ENCODE results near the gene CNTN4.

CNTN4 gene

DNA sequence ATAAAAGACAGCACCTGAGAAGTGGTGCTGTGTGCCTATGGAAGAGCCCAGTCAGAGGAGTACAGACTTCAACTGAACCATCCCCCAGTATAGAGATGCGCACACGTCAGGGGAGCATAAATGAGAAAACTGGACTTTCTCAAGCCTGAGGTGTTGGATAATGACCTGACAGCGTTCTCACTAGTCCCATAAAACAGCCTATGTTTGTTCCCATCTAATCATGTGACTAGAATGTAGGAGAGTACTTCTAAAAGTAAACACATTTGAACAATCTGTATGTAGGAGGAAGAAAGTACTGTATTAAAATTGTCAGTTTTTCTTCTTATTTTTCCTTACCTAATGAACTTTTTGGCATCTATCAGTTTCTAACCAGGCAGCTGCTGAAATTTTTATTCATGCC is 498.9 kb downstream of the CNTN4 start:
- DNase-seq (ENCODE audit: low read depth): no peak

DNA sequence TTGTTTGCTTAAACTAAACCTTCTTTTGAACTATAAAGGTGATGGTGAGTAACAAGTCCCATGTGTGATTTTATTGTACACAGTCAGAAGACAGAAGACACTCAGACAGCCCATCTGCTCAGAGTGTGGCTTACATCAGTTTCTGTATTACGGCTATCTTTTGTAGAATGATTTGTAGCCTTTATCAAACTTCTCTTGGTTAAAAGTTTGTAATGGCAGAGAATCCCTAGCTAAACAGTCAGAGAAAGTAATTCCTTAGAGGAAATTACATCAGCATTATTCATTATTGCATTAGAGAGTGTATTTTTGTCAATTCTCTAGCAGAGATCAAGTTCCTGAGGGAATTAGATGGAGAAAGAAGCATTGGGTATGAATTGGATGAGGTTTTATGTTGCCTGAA is 500.8 kb downstream of the CNTN4 start:
- DNase-seq (ENCODE audit: low read depth): no peak

DNA sequence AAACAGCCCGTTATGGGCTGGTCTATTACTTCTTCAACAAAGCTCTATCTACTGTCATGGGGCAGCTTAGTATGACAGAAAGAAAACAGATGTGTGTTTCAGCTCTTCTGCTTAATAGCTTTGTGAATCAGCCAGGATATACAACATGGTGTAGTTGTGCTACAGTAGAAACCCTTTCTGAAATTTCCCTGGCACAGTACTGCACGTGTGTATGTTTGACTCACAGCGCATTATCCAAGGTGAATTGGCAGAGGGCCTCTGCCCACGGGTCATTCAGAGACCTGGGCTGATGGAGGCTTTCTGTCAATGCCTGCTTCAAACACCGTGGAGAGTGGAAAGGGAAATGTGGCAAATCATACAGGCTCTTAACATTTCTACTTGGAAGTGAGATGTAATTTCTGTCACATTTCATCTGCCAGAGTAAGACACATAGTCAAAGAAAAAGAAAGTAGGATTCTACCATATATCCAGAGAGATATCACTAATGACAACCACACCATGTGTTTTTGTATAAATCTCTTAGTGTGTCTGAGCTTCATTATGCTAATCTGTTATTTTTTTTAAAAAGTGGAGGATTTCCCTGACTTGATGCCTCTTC is 505.1 kb downstream of the CNTN4 start:
- DNase-seq (ENCODE audit: low read depth): no peak

DNA sequence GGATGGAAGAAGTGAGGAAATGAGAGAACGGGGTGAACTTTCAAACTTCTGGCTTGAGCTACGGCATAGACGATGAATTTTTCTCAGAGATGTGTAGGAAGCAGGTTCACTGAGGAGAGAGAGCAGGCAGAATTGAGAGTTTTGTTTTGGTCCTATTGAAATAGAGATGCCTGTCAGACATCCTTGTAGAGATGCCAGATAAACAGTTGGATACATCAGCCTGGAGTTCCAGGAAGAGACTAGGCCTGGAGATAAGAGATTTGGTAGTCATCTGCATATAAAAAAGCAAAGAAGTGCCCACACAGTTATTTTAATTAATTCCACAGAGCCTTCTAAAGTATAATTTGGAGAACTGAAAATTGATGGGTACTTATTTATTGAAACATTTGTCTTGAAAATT is 515.9 kb downstream of the CNTN4 start:
- no peak for DNase-seq (ENCODE audit: low read depth)

DNA sequence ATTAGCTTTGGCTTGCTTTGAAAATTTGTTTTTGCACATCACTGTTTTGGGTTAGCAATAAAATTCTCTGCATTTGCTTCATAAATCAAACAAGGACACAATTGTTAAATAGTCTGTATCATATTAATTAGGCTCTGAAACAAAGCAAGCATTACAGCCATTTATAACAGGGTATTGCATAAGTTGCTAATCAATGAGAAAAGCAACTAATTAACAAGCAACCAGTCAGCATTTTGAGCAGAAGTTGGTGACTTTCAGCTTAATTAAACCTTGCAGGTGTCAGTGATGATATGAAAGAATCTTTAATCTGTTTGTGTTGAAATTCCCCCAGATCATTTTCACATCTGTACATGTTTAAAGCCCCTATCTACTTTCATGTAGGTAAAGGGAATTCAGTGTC is 516.4 kb downstream of the CNTN4 start:
- no peak for DNase-seq (ENCODE audit: low read depth)

DNA sequence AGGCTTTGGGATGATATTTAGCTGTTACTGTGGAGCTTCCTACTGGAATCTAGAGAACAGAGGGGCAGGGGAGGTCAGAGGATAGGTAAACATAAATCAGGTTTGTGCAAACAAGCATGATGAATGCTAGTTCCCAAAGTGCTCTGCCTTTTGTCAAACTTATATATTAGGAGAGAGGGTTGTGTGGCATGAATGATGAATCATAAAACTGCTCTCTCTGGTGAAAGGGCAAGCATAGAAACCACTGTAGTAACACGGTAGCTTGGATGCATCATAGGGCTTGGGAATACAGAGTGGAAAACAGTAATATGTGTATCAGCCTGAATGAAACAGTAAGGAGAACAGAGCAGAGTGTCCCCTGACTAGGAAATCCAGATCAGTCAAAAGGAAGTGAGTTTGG is 524.8 kb downstream of the CNTN4 start:
- DNase-seq (ENCODE audit: low read depth): no peak

DNA sequence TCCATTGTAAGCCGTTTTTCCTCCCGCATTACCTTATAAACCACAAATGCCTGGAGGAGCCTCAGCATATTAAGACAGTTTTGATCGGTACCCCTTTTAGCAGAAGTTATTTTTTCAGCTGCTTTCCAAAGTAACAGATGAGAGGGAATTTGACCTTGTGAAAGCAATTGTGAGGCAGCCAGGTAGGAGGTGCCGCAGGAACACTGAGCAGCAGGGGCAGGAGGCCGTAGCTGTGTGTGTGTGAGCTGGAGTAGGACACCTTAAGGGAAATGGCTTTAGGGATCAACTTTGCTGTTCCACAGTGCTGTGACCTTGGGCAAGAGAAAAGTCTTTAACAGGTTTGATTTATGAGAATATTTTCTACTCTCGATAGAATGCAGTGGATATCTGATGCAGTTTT is 529.5 kb downstream of the CNTN4 start:
- DNase-seq (ENCODE audit: low read depth): no peak

DNA sequence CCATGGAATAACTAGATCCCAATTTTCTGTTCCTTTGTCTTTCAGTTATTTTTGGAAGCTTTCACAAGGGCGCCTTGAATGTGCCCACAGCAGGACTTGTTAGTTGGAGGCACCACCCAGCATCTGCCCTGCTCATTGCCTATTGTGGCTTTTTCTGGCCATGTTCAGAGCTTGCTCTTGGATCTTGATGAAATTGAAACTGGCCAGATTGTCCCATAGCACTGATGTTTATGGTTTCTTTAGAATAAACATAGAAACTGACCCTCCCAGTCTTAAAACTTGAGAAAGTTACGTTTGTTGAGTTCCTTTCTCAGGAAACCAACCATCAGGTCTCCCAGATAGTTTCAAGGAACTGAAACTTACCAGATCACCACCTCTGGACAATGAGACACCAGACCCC is 536.8 kb downstream of the CNTN4 start:
- DNase-seq (ENCODE audit: low read depth): no peak

DNA sequence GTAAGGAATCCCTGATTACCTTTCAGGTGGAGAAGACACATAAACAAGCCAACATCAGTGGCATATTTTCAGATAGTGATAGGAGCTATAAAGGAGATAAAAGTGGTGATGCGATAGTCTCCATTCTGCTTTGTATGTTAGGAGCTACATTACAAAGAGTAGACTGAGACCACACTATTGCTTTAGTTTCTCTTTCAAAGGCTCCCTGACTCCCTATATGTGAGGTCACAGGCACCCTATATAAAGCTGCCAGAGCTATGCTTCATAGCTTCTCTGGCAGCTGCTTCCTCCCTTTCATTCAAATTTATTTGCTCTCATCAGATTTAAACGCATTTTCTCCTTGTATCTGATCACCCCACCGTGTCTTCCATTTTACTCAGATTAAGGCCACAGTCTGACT is 544.9 kb downstream of the CNTN4 start:
- no peak for DNase-seq (ENCODE audit: low read depth)

DNA sequence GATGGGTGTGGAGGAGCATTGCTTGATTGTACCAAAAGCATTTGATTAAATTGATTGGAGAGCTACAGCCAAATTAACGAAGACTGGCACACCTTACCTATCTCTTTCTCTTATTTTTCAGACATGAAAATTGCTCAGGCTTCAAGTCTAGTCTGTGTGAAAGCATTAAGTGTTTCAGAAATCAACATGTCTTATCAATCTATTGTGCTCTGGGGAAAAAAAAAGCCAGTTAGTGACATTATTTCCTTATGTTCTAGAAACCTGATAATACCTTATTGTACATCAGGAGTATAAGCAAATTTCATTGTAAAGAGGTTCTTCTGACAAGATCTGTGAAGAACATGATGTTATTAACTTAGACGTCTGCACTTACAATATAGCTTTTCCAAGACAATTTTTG is 546.3 kb downstream of the CNTN4 start:
- no peak for DNase-seq (ENCODE audit: low read depth)

DNA sequence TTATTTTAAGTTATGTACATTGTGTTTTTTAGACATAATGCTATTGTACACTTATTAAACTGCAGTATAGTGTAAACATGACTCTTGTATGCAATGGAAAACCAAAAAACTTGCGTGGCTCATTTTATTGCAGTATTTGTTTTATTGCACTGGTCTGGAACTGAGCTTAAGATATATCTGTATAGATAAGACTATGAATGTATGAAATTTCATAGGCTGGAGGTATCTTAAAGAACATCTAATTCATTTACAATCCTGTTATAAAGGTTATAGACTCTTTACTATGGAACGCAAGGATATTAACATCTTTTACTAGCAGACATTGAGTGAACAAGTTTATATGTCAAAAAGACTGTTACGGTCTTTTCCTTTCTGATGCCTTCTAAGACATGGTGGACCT is 552.1 kb downstream of the CNTN4 start:
- DNase-seq (ENCODE audit: low read depth): no peak

DNA sequence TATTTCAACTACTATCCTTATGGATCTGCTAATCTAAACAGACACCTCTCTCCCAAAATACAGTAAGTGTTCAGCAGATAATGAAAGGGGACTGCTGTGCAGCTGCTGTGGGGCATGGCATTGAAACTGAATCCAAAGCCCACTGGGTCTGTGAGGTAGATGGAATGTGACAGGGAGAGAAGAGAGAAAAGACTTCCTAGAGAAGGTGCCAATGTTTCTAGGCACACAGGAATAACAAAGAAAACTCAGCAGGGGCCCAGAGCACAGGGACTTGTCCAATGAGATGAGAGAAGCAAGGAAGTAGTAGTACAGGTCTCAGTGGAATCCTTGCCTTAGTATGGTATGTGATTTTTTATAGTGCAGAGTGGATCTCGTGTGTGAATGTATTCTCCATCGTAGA is 553.7 kb downstream of the CNTN4 start:
- no peak for DNase-seq (ENCODE audit: low read depth)

DNA sequence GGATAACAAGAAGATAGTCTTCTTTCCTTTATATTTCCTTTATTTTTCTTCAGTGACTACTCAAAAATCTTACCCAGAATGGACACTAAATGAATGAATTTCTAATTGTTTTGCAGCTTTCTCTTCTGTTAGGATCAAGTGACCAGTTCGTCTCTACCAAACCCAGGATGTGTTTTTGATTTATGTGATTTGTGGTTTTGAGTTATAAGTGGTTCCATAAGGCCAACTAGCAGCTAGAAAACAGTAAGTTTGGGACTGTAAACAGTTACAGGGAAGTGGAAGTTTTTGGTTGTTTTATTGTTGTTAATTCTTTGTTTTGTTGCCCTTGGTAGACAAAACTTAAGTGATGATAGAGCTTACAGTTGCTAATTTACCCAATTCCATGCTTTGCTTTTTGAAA is 555.0 kb downstream of the CNTN4 start:
- no peak for DNase-seq (ENCODE audit: low read depth)

DNA sequence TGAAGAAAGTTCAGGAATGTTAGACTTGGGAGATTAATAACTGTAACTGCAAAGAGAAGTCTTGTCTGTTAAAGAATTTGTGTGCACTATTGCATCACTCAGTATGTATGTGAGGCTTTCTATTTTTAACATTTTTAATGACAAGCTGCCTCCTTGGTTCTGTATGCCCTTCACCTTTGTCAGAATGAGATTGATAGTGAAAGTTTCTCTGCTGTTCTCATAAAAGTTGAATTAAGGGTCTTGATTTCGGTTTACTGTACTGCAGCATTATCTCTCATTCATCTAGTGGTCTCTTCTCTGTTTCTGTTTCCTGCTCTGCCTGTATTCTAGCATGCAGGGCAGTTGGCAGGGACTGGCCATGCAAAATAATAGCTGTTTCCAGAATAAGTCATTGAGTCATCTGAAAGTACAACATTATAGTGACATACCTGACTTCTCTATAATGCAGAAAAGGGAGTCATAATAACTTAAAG is 556.6 kb downstream of the CNTN4 start:
- DNase-seq (ENCODE audit: low read depth): no peak

DNA sequence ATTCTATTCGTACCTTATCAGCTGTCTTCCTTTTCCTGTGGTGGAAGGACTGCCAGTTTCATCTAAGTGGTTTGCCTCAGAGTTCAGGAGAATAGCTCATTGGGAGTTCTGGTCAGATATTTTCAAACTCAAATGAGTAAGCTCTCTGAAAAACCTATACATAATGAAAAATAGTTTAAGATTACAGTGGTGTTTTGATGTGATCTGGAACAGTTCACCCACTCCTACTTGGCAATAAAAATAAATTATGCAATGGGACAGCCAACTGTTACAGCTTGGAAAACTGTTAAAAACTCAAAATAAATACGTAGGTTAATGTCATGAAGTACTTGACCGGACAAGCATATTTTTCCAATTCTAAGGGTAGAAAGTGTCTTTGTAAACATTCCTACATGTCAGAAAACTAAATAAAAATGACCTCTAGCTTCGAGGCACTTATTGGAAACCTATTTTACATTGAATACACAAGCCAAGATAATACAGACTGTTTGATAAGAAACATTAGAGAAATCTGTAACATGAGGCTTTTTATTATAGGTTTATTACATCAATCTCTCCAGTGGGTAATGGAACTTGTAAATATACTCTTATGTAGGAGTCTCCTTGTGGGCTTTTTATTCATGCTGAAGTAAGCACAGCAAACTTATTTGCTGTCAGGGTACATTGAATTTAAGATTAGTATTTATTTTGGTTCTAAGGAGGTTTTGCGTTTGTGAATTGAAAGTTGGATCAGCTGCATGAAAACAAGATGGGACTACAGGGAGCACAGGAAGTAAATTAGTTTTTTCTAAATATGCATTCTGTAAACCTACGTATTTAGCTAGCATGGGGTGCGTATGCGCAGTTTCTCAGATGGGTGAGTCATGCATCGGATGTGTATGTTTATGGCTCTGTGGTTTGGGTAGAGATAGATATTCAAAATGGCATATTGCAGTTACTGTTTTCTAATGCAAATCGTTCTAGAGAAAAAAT is 558.4 kb downstream of the CNTN4 start:
- no peak for DNase-seq (ENCODE audit: low read depth)

DNA sequence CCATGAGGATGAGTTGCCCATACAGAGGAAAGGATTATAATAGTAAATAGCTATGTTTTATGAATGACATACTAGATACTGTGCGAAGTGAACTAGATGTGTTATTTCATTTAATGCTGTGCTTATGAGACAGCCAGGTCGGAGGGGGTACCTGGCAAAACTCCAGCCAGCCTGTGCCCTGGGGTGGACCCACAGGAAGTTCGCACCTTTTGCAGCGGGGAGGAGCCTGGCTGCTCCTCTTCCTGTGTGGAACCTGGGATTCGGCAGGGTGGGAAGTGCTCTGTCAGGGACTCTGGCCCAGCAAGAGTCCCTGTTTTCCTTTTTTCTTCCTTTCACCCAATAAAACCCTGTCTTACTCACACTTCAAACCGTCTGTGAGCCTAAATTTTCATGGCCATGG is 559.3 kb downstream of the CNTN4 start:
- no peak for DNase-seq (ENCODE audit: low read depth)

DNA sequence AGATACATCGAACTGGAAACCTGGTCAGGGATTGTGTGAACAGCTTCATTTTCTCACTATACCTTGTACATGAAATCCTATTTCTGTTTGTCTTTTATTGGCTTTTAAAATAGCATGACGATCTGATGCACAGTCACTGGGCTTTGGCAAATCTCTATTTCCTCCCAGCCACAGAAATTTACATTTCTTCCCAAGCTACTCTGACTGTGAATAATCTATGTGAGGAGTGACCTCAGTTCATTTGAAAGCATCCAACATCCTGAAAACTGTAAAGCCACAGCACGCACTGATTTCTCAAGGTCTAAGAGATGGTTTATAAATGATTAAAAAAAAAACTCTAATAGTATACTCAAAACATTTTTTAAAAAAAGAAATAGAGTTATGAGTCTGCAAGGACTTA is 561.2 kb downstream of the CNTN4 start:
- DNase-seq (ENCODE audit: low read depth): no peak

DNA sequence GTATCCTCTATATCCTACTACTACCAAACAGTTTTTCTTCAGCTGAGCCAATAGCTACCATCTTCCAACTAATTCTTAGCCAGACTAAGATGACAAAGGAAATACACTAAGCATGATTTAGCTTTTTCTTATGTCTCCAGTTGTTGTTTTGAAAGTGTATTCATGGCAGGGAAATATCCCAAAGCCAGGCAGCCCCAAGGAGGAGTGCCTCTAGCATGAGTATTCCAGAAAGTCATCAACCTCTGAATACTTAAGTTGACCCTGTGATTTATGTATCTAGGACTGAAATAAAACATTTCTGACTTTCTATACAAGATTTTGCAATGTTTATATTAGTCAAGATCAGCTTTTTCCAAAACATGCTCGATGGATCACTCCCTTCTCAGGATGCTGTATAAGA is 562.4 kb downstream of the CNTN4 start:
- DNase-seq (ENCODE audit: low read depth): no peak

DNA sequence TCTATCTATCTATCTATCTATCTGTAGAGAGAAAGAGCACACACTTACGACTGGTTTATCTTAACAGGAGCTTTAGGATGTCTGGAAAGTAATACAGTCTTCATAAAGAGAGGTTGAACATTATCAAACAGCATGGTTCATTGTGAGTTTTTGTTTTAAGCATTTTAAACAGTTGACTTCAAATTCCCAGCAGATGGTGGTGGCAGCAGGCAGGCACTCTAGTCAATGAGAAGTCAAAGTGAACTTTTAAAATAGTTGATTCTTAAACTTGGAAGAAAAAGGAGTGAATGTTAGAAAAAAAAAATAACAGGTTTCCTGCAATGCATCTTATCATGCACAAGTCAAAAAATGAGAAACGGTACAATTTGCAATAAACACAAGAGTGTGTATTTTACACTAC is 578.8 kb downstream of the CNTN4 start:
- no peak for DNase-seq (ENCODE audit: low read depth)

DNA sequence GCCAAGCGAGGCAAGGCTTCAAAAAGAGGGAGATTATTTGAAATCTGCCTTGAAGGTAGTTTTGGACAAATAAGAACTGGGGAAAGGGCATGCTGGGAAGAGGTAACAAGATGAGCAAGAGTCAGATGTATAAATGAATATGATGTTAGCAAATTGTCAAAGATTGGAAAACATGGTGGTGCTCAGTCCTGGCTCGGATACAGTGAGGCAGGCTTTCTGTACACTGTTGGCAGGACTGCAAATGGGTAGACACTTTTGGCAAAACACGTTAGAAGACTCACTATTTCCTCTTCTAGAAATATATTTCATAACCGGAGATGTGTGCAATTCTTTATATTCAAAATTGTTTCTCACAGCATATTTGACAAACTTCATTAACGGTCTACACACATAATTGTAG is 581.6 kb downstream of the CNTN4 start:
- no peak for DNase-seq (ENCODE audit: low read depth)

DNA sequence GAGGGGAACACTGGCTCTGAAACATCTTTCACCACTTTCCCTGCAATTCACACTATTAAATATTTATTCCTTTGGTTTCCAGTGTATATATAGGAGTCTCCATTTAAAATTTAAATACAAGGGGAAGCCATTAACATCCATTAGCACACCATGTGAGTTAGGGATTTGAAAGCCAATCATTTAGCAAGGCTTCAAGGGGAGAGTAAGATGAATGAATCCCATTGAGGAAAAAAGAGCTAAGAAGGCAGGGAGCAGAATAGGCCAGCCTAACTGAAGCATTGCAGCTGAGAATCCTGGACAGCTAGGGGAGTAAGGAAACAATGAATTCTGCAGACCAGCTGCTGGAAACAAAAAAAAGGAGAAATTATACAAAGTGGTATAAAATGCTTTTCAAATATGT is 585.4 kb downstream of the CNTN4 start:
- no peak for DNase-seq (ENCODE audit: low read depth)

DNA sequence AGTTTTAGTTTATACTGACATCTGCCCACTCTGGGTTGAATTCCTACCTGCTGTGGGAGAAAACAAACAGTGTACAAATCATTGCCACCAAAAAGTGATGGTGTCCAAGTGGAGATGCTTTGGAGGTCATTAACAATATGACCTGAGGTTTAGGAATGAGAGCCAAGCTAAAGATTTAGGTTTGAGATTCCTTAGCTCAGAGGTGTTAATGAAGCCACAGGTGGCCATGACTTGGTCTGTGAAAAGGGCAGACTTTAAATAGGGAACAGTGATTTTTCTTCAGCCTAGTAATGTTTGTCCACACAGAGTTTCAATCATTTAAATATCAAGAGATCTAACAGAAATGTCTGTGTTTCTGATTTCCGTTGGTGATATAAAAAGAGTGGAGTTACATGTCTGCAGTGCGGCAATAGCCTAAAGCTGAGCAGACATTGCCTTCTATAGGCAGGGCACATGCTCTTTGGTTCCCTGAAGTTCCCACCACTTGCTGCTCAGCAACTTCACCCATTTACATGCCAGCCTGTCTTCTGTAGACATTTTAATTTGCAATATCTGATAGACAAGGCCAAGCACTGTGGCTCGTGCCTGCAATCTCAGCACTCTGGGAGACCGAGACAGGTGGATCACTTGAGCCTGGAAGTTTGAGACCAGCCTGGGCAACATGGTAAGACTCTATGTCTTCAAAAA is 588.3 kb downstream of the CNTN4 start:
- no peak for DNase-seq (ENCODE audit: low read depth)

DNA sequence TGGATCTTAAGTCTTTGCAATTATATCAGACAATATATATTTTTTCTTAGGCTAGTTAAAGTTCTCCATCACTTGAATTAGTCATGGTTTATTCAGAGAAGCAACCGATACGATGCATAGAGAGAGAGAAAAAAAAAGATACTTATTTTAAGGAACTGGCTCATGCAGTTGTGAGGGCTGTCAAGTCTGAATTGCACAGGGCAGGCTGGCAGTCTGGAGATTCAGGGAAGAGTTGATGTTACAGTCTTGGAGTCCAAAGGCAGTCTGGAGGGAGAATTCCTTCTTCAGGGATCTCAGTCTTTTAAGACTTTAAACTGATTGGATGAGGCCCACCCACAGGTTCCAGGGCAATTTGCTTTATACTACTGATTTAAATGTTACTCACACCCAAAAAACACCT is 598.9 kb downstream of the CNTN4 start:
- DNase-seq (ENCODE audit: low read depth): no peak

Measured in T follicular helper cell (primary cell).